NT2/D1 (cell line): Measurements from ENCODE around the gene LGI4.

Experiments used
- DNase-seq: peaks from one replicate; pipeline ENCODE4 v3.0.0-alpha.2; 2011; ENCODE audit warnings: low read depth, low spot score
- H3K27me3 ChIP-seq: 2 replicates; pipeline ENCODE4 v1.6.0; 2011; ENCODE audit warnings: mild to moderate bottlenecking; ENCODE audit not compliant: insufficient read length, insufficient read depth
- H3K36me3 ChIP-seq: 2 replicates; pipeline ENCODE4 v1.6.1; 2011; ENCODE audit warnings: mild to moderate bottlenecking, low read length, mixed read lengths; ENCODE audit not compliant: insufficient read depth, insufficient read length
- H3K4me1 ChIP-seq: 2 replicates; pipeline ENCODE4 v1.5.1; 2011; ENCODE audit not compliant: insufficient read depth, insufficient read length
- H3K4me3 ChIP-seq: 2 replicates; pipeline ENCODE4 v1.5.1; 2011; ENCODE audit warnings: low read depth; ENCODE audit not compliant: insufficient read length
- H3K9ac ChIP-seq: 2 replicates; pipeline ENCODE4 v1.6.0; 2011; ENCODE audit warnings: low read depth; ENCODE audit not compliant: insufficient read length
- H3K9me3 ChIP-seq: 2 replicates; pipeline ENCODE4 v1.5.1; 2011; ENCODE audit warnings: mild to moderate bottlenecking, low read length; ENCODE audit not compliant: insufficient read depth
- SUZ12 ChIP-seq: IDR thresholded peaks from 2 replicates; pipeline ENCODE4 v1.6.1; 2011; ENCODE audit not compliant: insufficient read length, insufficient read depth; ENCODE audit errors: extremely low read depth
- YY1 ChIP-seq: IDR thresholded peaks from 2 replicates; pipeline ENCODE4 v1.6.1; 2011; ENCODE audit not compliant: insufficient read length, insufficient read depth
- ZNF274 ChIP-seq: IDR thresholded peaks from 2 replicates; pipeline ENCODE4 v1.6.1; 2011; ENCODE audit warnings: mild to moderate bottlenecking, low read depth, low read length

The LGI4 gene

GRCh38 chr19:35115177-35115951, 19.5 kb downstream of the LGI4 start, which contains the start of gene FXYD3:
Gene FXYD3, plus strand, starts transcription at chr19:35115823. Its CDS starts 3,554 bp downstream, at chr19:35119377.
- H3K4me3 ChIP-seq, result no peak within 1 kb of the TSS
- peak within 1 kb of the TSS; percentile 67 for H3K9ac ChIP-seq
- no peaks in the 10 kb centered on the region for H3K27me3 ChIP-seq
- TF ChIP-seq YY1 (no peak), ZNF274 (no peak), SUZ12 (no peak)
- H3K36me3 ChIP-seq, result no peaks in the 10 kb centered on the region
- no peak for DNase-seq
- H3K4me1 ChIP-seq, result peaks cover 5% of the 10 kb centered on the region
- H3K9me3 ChIP-seq, result no peaks in the 10 kb centered on the region

DNA sequence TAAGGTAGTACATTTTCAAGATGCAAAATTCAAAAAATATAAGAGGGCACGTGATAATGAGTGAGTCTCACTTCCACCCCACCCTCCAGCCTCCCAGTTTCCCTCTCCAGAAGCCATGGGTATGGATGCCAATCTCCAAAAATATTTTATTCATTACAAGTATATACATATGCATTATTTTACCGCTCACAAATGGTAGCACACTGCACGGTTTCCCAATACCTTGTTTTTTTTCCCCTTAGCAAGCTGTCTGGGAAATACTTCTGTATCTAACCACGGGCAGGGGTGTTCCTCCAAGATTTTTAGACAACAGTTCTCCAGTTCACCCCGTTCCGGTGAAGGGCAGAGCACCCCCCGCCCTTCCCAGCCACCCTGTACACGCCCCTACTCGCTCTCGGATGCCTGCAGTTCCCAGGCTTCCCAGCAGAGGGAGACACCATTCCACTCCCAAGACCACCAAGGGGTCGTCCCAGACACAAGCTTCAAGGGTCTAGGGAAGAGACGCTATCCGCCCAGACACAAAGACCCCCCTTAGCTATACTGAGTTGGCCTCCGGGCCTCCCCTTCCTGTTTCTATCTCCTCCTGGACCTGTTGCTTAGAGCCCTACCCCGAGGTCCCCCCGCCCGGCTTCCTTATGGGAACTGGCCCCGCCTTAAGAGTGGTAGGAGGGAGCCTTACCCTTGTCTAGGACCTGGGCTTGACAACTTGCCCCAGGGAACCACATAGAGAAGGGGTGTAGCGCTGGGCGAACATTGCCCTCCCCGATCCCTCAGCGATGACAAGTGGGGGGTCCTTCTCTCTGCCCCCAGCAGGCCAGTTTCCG, 20.3 kb downstream of the LGI4 start:
- Histone ChIP-seq H3K4me3 (no peak overlapping the region), H3K27me3 (no peaks in the 10 kb centered on the region)
- peak; percentile 73 for DNase-seq

GRCh38 chr19:35112995-35113688, 21.7 kb downstream of the LGI4 start:
- no peak overlapping the region for H3K4me3 ChIP-seq
- H3K4me1 ChIP-seq, result no peaks in the 10 kb centered on the region
- no peaks in the 10 kb centered on the region for H3K36me3 ChIP-seq
- TF ChIP-seq YY1 (no peak), ZNF274 (no peak), SUZ12 (no peak)
- no peak overlapping the region for H3K9ac ChIP-seq
- H3K9me3 ChIP-seq, result no peaks in the 10 kb centered on the region
- DNase-seq, result no peak
- H3K27me3 ChIP-seq, result no peaks in the 10 kb centered on the region

More for the DNA sequence above, 20.3 kb downstream of the LGI4 start:
- H3K4me1 ChIP-seq, result peaks cover 5% of the 10 kb centered on the region
- peak overlapping the region; percentile 67 for H3K9ac ChIP-seq
- H3K36me3 ChIP-seq, result no peaks in the 10 kb centered on the region
- no peaks in the 10 kb centered on the region for H3K9me3 ChIP-seq
- TF ChIP-seq SUZ12 (no peak), ZNF274 (no peak), YY1 (no peak)

- H3K9me3 ChIP-seq, result 0 out of 2 replicates have a peak, but pooled peaks cover under 1% of the 10 kb centered on the region
- no peak overlapping the region for H3K9ac ChIP-seq
- no peaks in the 10 kb centered on the region for H3K4me1 ChIP-seq
- TF ChIP-seq SUZ12 (no peak), YY1 (no peak), ZNF274 (no peak)
- no peaks in the 10 kb centered on the region for H3K36me3 ChIP-seq
- no peaks in the 10 kb centered on the region for H3K27me3 ChIP-seq
- no peak for DNase-seq
- H3K4me3 ChIP-seq, result no peak overlapping the region
Measured at GRCh38 chr19:35110974-35111373, 23.9 kb downstream of the LGI4 start.

- no peak overlapping the region for H3K4me3 ChIP-seq
- no peaks in the 10 kb centered on the region for H3K4me1 ChIP-seq
- no peak for DNase-seq
- H3K9me3 ChIP-seq, result peaks cover 5% of the 10 kb centered on the region; the same call in 1 of the 2 replicates
- no peak for TF ChIP-seq SUZ12
- no peak for TF ChIP-seq ZNF274
- no peak for TF ChIP-seq YY1
- H3K9ac ChIP-seq, result no peak overlapping the region
- H3K36me3 ChIP-seq, result no peaks in the 10 kb centered on the region
- H3K27me3 ChIP-seq, result no peaks in the 10 kb centered on the region
Measured at GRCh38 chr19:35109395-35110112, 25.3 kb downstream of the LGI4 start.

GRCh38 chr19:35108730-35109129, 26.1 kb downstream of the LGI4 start:
- no peak for DNase-seq
- H3K36me3 ChIP-seq, result no peaks in the 10 kb centered on the region
- peaks cover 5% of the 10 kb centered on the region; the same call in 1 of the 2 replicates for H3K9me3 ChIP-seq
- TF ChIP-seq ZNF274 (no peak), SUZ12 (no peak), YY1 (no peak)
- H3K27me3 ChIP-seq, result no peaks in the 10 kb centered on the region
- no peak overlapping the region for H3K9ac ChIP-seq
- no peaks in the 10 kb centered on the region for H3K4me1 ChIP-seq
- no peak overlapping the region for H3K4me3 ChIP-seq

GRCh38 chr19:35107545-35107944, 27.3 kb downstream of the LGI4 start:
- H3K4me3 ChIP-seq, result no peak overlapping the region
- no peak for TF ChIP-seq ZNF274
- TF ChIP-seq YY1, result no peak
- TF ChIP-seq SUZ12, result no peak
- no peaks in the 10 kb centered on the region for H3K36me3 ChIP-seq
- no peaks in the 10 kb centered on the region for H3K27me3 ChIP-seq
- no peak overlapping the region for H3K9ac ChIP-seq
- peaks cover 2% of the 10 kb centered on the region for H3K4me1 ChIP-seq
- no peak for DNase-seq
- peaks cover 5% of the 10 kb centered on the region; the same call in 1 of the 2 replicates for H3K9me3 ChIP-seq
